ENCODE results near the gene NSL1.

DNA sequence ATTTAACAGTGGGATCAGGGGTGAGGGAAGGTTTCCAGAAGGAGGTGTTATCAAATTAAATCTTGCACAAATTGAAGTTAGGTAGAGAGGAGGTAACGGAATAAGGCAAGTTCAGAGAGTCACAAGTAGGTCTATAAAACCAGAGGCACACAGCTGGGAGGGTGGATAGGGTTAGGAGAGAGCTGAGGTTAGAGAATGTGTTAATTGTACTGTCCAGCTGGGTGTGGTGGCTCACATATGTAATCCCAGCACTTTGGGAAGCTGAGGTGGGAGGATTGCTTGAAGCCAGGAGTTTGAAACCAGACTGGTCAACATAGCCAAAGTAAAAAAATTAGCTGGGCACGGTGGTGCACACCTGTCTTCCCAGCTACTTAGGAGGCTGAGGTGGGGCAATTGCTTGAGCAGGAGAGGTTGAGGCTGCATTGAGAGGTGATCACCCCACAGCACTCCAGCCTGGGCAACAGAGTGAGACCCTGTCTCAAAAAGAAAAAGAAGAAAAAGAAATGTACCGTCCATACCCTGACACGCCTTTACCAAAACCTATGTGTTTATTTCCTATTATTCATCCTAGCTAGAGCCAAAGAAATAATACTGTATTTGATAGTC is 35.7 kb upstream of the NSL1 start:
- TF ChIP-seq, protein P1, sequence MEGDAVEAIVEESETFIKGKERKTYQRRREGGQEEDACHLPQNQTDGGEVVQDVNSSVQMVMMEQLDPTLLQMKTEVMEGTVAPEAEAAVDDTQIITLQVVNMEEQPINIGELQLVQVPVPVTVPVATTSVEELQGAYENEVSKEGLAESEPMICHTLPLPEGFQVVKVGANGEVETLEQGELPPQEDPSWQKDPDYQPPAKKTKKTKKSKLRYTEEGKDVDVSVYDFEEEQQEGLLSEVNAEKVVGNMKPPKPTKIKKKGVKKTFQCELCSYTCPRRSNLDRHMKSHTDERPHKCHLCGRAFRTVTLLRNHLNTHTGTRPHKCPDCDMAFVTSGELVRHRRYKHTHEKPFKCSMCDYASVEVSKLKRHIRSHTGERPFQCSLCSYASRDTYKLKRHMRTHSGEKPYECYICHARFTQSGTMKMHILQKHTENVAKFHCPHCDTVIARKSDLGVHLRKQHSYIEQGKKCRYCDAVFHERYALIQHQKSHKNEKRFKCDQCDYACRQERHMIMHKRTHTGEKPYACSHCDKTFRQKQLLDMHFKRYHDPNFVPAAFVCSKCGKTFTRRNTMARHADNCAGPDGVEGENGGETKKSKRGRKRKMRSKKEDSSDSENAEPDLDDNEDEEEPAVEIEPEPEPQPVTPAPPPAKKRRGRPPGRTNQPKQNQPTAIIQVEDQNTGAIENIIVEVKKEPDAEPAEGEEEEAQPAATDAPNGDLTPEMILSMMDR (IDR thresholded peaks at IDR 0.05; ENCODE audit: borderline replicate concordance, extremely low read depth, low read length, poor library complexity, severe bottlenecking), result no peak
- TF ChIP-seq EZH2 (IDR thresholded peaks at IDR 0.05; ENCODE audit: borderline replicate concordance, low read depth, low read length, severe bottlenecking), result no peak
